HepG2 (cell line): ENCODE results near the gene SEZ6. TPM values are rescaled to one million over a fixed set of nuclear protein-coding genes. Genes with fewer than 3 reads are reported as not detected.
A peak's percentile ranks its signal among the peaks of the same experiment; 100 is the strongest.

Source experiments
- ATF5 ChIP-seq: sonication (generic); formaldehyde crosslinking; IDR thresholded peaks from 2 replicates; pipeline ENCODE4 v1.4.0; 2020; ENCODE audit warnings: mild to moderate bottlenecking, low read depth, missing genetic modification reagents
- ATF7 ChIP-seq, 2 experiments: fragments of 450-650 bp in 1 of 2; sonication (generic) in 1 of 2; formaldehyde crosslinking in 1 of 2; IDR thresholded peaks; 2 replicates each; pipeline versions ENCODE4 v1.4.0 to v1.6.1; 2016 to 2020; ENCODE audit warnings: antibody characterized with exemption in 1 of 2, mild to moderate bottlenecking in 1 of 2, missing genetic modification reagents in 1 of 2
- ETV5 ChIP-seq: IDR thresholded peaks from 2 replicates; pipeline ENCODE4 v1.6.1; 2018; ENCODE audit warnings: missing biosample characterization, missing genetic modification reagents, inconsistent platforms, borderline replicate concordance
- GZF1 ChIP-seq: sonication (generic); formaldehyde crosslinking; IDR thresholded peaks from 2 replicates; pipeline ENCODE4 v1.5.1; 2020; ENCODE audit warnings: mild to moderate bottlenecking, missing genetic modification reagents
- HDAC1 ChIP-seq: sonication (generic); formaldehyde crosslinking; IDR thresholded peaks from 2 replicates; pipeline ENCODE4 v1.5.1; 2020; ENCODE audit warnings: mild to moderate bottlenecking, missing genetic modification reagents
- HMGXB3 ChIP-seq: sonication (generic); formaldehyde crosslinking; IDR thresholded peaks from 2 replicates; pipeline ENCODE4 v1.4.0; 2020; ENCODE audit warnings: missing genetic modification reagents, borderline replicate concordance
- HNF4G ChIP-seq, 2 experiments: sonication (generic) in 1 of 2; formaldehyde crosslinking in 1 of 2; IDR thresholded peaks; 2 replicates each; pipeline versions ENCODE4 v1.4.0 to v1.6.1; 2011 to 2020; ENCODE audit warnings: borderline replicate concordance in 2 of 2, low read depth in 2 of 2, mild to moderate bottlenecking in 2 of 2, low read length in 1 of 2, missing genetic modification reagents in 1 of 2, moderate library complexity in 1 of 2
- KMT2B ChIP-seq: IDR thresholded peaks from 2 replicates; pipeline ENCODE4 v1.6.1; 2016; ENCODE audit warnings: missing genetic modification reagents, missing compliant biosample characterization
- MTA1 ChIP-seq: sonication (generic); formaldehyde crosslinking; IDR thresholded peaks from 2 replicates; pipeline ENCODE4 v1.4.0; 2020; ENCODE audit warnings: missing genetic modification reagents, mild to moderate bottlenecking, borderline replicate concordance
- NCOR1 ChIP-seq: fragments of 200-600 bp; sonication (generic); IDR thresholded peaks from 2 replicates; pipeline ENCODE4 v1.7.0; 2017; ENCODE audit warnings: antibody characterized with exemption, low read length, borderline replicate concordance
- RXRA ChIP-seq: sonication (generic); formaldehyde crosslinking; IDR thresholded peaks from 2 replicates; pipeline ENCODE4 v1.5.1; 2020; ENCODE audit warnings: missing genetic modification reagents
- SALL1 ChIP-seq: sonication (generic); formaldehyde crosslinking; IDR thresholded peaks from 2 replicates; pipeline ENCODE4 v1.8.0; 2022; ENCODE audit warnings: mild to moderate bottlenecking, missing genetic modification reagents
- TFDP2 ChIP-seq: sonication (generic); formaldehyde crosslinking; IDR thresholded peaks from 2 replicates; pipeline ENCODE4 v1.4.0; 2020; ENCODE audit warnings: missing genetic modification reagents
- THAP7 ChIP-seq: sonication (generic); formaldehyde crosslinking; IDR thresholded peaks from 2 replicates; pipeline ENCODE4 v1.8.1; 2023; ENCODE audit warnings: mild to moderate bottlenecking, missing genetic modification reagents
- TP53 ChIP-seq: sonication (generic); formaldehyde crosslinking; conservative IDR thresholded peaks from 2 replicates; pipeline ENCODE4 v1.4.0; 2020; ENCODE audit warnings: missing genetic modification reagents
- ZBTB3 ChIP-seq: sonication (generic); formaldehyde crosslinking; IDR thresholded peaks from 2 replicates; pipeline ENCODE4 v1.4.0; 2020; ENCODE audit warnings: low read depth, mild to moderate bottlenecking, moderate library complexity, missing genetic modification reagents, borderline replicate concordance
- ZNF230 ChIP-seq: sonication (generic); formaldehyde crosslinking; IDR thresholded peaks from 2 replicates; pipeline ENCODE4 v1.4.0; 2020; ENCODE audit warnings: mild to moderate bottlenecking, missing genetic modification reagents
- ZNF382 ChIP-seq: sonication (generic); formaldehyde crosslinking; IDR thresholded peaks from 2 replicates; pipeline ENCODE4 v1.5.0; 2020; ENCODE audit warnings: missing genetic modification reagents, mild to moderate bottlenecking, borderline replicate concordance
- ZNF547 ChIP-seq: sonication (generic); formaldehyde crosslinking; IDR thresholded peaks from 2 replicates; pipeline ENCODE4 v1.5.1; 2020; ENCODE audit warnings: mild to moderate bottlenecking, missing genetic modification reagents
- ZNF576 ChIP-seq: sonication (generic); formaldehyde crosslinking; IDR thresholded peaks from 2 replicates; pipeline ENCODE4 v1.4.0; 2020; ENCODE audit warnings: mild to moderate bottlenecking, missing genetic modification reagents
- polyA plus RNA-seq, 8 experiments: library from polyadenylated mRNA; depleted of rRNA in 3 of 8; stranded (reverse) in 7 of 8; unstranded in 1 of 8; fragments of >200 nt; fragmentation: Illumina TruSeq in 4 of 8; extraction: Trizol in 4 of 8; gene quantifications; 2 replicates each; pipeline versions ENCODE4 v1.2.1 to v1.2.3, GENCODE V29; 2011 to 2016; ENCODE audit warnings: low read depth in 4 of 8, missing spikeins in 1 of 8, mixed read lengths in 1 of 8; ENCODE audit not compliant: insufficient read depth in 1 of 8
- total RNA-seq, 5 experiments: library from RNA; depleted of rRNA; stranded (reverse); fragments of >200 nt; fragmentation: Illumina TruSeq; extraction: Trizol; gene quantifications; 2 replicates each; pipeline ENCODE4 v1.2.3, GENCODE V29; 2016; ENCODE audit warnings: low read depth in 1 of 5

SEZ6 gene
- total and polyA plus RNA-seq, 2 of the 13 experiments (the other 11 are each of a cell fraction or from before 2014, with no cell fraction given): not detected

- TF ChIP-seq KMT2B (CRISPR knock-in tag): 0 out of 2 replicates have a peak, but pooled peaks have one; percentile 1
- TF ChIP-seq ZBTB3: 0 out of 2 replicates have a peak, but pooled peaks have one; percentile 64
- TF ChIP-seq ZNF576 (CRISPR knock-in tag): no peak
- TF ChIP-seq ATF7 (IDR thresholded peaks at IDR 0.05): no peak
- TF ChIP-seq ATF7 (CRISPR knock-in tag; IDR thresholded peaks at IDR 0.05): 0 out of 2 replicates have a peak, but pooled peaks have one; percentile 50
- peak; percentile 69 for TF ChIP-seq SALL1 (CRISPR knock-in tag)
- TF ChIP-seq THAP7 (CRISPR knock-in tag): 0 out of 2 replicates have a peak, but pooled peaks have one; percentile 66
- TF ChIP-seq TP53 (CRISPR knock-in tag): peak; percentile 97
- 0 out of 2 replicates have a peak, but pooled peaks have one; percentile 19 for TF ChIP-seq TFDP2 (CRISPR knock-in tag)
- TF ChIP-seq ZNF547 (CRISPR knock-in tag): 0 out of 2 replicates have a peak, but pooled peaks have one; percentile 37
- peak; percentile 93 for TF ChIP-seq GZF1
- TF ChIP-seq MTA1 (CRISPR knock-in tag): peak; percentile 94
- TF ChIP-seq HNF4G (IDR thresholded peaks at IDR 0.05; ENCODE audit: borderline replicate concordance, low read depth, low read length): peak; percentile 68
- TF ChIP-seq HNF4G (CRISPR knock-in tag; IDR thresholded peaks at IDR 0.05; ENCODE audit: borderline replicate concordance, low read depth): peak; percentile 84; the same call in 1 of the 2 replicates
- peak; percentile 41 for TF ChIP-seq ATF5 (CRISPR knock-in tag)
- peak; percentile 32; the same call in 1 of the 2 replicates for TF ChIP-seq RXRA (CRISPR knock-in tag)
- no peak for TF ChIP-seq ZNF382
- peak; percentile 53; the same call in 1 of the 2 replicates for TF ChIP-seq NCOR1
- peak; percentile 69 for TF ChIP-seq HDAC1
- TF ChIP-seq ETV5: peak; percentile 55; the same call in 1 of the 2 replicates
- TF ChIP-seq ZNF230 (CRISPR knock-in tag): peak; percentile 75; the same call in 1 of the 2 replicates
- TF ChIP-seq HMGXB3 (CRISPR knock-in tag): 0 out of 2 replicates have a peak, but pooled peaks have one; percentile 22
Measured at GRCh38 chr17:28996554-28997096, 9.2 kb downstream of the SEZ6 start (continued).
